Tibial nerve (tissue), 4 donors: Measurements from ENCODE around the gene USP46. TPM values are rescaled to one million over a fixed set of nuclear protein-coding genes. Genes with fewer than 3 reads are reported as not detected.

Experiments
- DNase-seq, 2 donors: peaks; one replicate each; pipeline ENCODE4 v3.0.0-alpha.2; 2019; ENCODE audit warnings: low spot score in 2 of 2
- H3K27ac ChIP-seq, 4 donors: fragments of 200-600 bp; sonication (generic) in 3 of 4; one replicate each; pipeline ENCODE4 v1.5.1; 2017 to 2019; ENCODE audit warnings: mild to moderate bottlenecking in 1 of 4
- H3K27me3 ChIP-seq, 2 donors: fragments of 200-600 bp; sonication (generic) in 1 of 2; one replicate each; pipeline versions ENCODE4 v1.5.1 to v1.6.0; 2017 to 2019
- H3K36me3 ChIP-seq, 3 donors: fragments of 200-600 bp; sonication (generic); one replicate each; pipeline ENCODE4 v1.5.1; 2018 to 2019
- H3K4me1 ChIP-seq, 4 donors: fragments of 200-600 bp; sonication (generic) in 3 of 4; one replicate each; pipeline ENCODE4 v1.5.1; 2017 to 2019
- H3K4me3 ChIP-seq, 4 donors: fragments of 200-600 bp; sonication (generic) in 3 of 4; one replicate each; pipeline ENCODE4 v1.5.1; 2017 to 2019; ENCODE audit warnings: mild to moderate bottlenecking in 1 of 4, moderate library complexity in 1 of 4
- H3K9me3 ChIP-seq, 4 donors: fragments of 200-600 bp; sonication (generic) in 3 of 4; one replicate each; pipeline ENCODE4 v1.5.1; 2017 to 2019
- CTCF ChIP-seq, 5 experiments: fragments of 200-600 bp in 3 of 5; fragments of 450-650 bp in 2 of 5; sonication (generic) in 3 of 5; IDR thresholded peaks; one replicate each; pipeline ENCODE4 v1.5.1; 2016 to 2019; ENCODE audit warnings: antibody characterized with exemption in 5 of 5, mild to moderate bottlenecking in 3 of 5, moderate library complexity in 2 of 5
- EP300 ChIP-seq, 2 donors: sonication (generic); formaldehyde crosslinking; IDR thresholded peaks; one replicate each; pipeline ENCODE4 v1.6.1; 2017; ENCODE audit warnings: antibody characterized with exemption in 2 of 2, mild to moderate bottlenecking in 1 of 2
- POLR2A ChIP-seq, 2 donors: fragments of 450-650 bp; IDR thresholded peaks; one replicate each; pipeline ENCODE4 v1.6.1; 2017; ENCODE audit warnings: antibody characterized with exemption in 2 of 2, mild to moderate bottlenecking in 2 of 2, moderate library complexity in 2 of 2
- WGBS, 2 donors: methylation state at CpG; one replicate each; pipeline ENCODE4 v1.1.5; 2018; 5-methylcytosine and 5-hydroxymethylcytosine counted together
- total RNA-seq, 4 donors: library from RNA; depleted of rRNA; stranded (reverse); fragments of >200 nt; gene quantifications; one replicate each; pipeline ENCODE4 v1.1.0, GENCODE V29; 2016

USP46 gene
- total RNA-seq, 4 donors from 2014 or later: 28.2 to 55.5 (median 37.9) TPM

- Histone ChIP-seq H3K4me3 (no peak overlapping the region), H3K36me3 (no peaks in the 10 kb centered on the region), H3K9me3 (no peaks in the 10 kb centered on the region), H3K27ac (peak overlapping the region in 1 of 4 donors; percentile 22), H3K27me3 (no peaks in the 10 kb centered on the region), H3K4me1 (peaks cover 0 to 38% (median 11%) of the 10 kb centered on the region in 4 donors)
- WGBS, 2 donors: 72 to 73% methylated on average over 3 of the region's 3 CpGs
- TF ChIP-seq POLR2A (IDR thresholded peaks at IDR 0.05) (no peak), CTCF (IDR thresholded peaks at IDR 0.05) (no peak), EP300 (IDR thresholded peaks at IDR 0.05) (no peak)
- DNase-seq: no peak
Measured at GRCh38 chr4:52641854-52642563, 17.1 kb downstream of the USP46 start.

DNA sequence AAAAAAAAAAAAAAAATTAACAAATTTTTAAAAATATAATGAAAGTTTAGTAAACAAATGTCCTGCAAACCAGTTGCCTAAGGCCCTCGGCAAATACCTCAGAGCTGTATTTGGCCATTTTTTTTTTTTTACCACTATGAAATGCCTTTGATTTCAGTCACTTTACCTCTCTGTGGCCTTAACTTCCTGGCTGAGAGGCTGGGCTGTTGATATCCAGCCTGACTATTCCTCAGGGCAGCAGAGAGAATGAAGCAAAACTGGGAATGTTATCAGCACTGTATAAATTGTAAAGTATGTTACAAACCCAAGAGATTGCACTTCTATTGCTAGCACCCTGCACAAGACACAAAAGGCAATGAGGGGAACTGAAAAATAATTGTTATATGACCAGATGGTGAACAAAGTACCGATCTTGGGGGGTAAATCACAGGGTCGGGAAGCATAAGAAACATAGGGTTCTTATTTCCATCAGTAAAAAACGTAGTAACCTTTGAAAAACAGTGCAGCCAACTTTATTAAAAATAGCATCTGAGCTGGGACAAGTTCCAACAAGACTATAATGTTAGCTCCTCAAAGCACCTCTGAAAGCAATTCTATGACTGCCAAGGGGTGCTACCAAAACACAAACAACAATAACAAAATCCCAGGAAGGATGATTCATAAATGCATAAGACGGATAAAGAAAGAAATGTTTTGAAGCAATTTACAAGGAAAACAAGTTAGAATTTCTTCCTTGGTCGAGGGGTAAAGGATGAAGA lies 18.1 kb downstream of the USP46 start:
- DNase-seq: no peak
- H3K36me3 ChIP-seq: no peaks in the 10 kb centered on the region
- no peaks in the 10 kb centered on the region for H3K27me3 ChIP-seq
- WGBS, 2 donors: 23 to 25% methylated on average over 6 of the region's 6 CpGs
- H3K27ac ChIP-seq: peak overlapping the region in 1 of 4 donors; percentile 26
- TF ChIP-seq POLR2A (IDR thresholded peaks at IDR 0.05) (no peak), CTCF (IDR thresholded peaks at IDR 0.05) (no peak), EP300 (IDR thresholded peaks at IDR 0.05) (no peak)
- no peak overlapping the region for H3K4me3 ChIP-seq
- H3K9me3 ChIP-seq: no peaks in the 10 kb centered on the region
- peaks cover 0 to 36% (median 11%) of the 10 kb centered on the region in 4 donors for H3K4me1 ChIP-seq

- Histone ChIP-seq H3K9me3 (no peaks in the 10 kb centered on the region), H3K27me3 (no peaks in the 10 kb centered on the region), H3K36me3 (no peaks in the 10 kb centered on the region), H3K27ac (no peak overlapping the region), H3K4me1 (peaks cover 0 to 44% (median 11%) of the 10 kb centered on the region in 4 donors), H3K4me3 (no peak overlapping the region)
- WGBS, 2 donors: 87% methylated on average over 4 of the region's 4 CpGs
- DNase-seq: no peak
- TF ChIP-seq CTCF (IDR thresholded peaks at IDR 0.05): no peak
- TF ChIP-seq EP300 (IDR thresholded peaks at IDR 0.05): no peak
- TF ChIP-seq POLR2A (IDR thresholded peaks at IDR 0.05): no peak
Measured at GRCh38 chr4:52638717-52639116, 20.4 kb downstream of the USP46 start.

DNA sequence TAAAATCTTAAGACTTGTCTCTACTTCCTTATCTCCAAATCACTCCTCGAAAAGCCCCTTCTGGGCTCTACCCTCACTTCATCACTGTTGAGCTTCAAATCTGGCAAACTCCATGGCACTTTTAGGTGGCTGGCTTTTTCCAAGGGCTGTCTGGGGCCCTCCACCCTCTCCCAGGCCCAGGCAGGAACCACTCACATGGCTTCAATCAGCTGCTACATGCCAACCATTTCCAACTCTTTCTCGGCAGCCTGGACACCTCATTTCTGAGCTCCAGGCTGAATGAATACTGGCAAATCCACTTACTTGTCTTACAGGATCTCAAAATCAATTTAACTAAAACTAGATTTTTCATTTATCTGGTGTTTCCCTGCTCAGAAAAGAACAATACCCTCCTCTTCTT lies 22.0 kb downstream of the USP46 start:
- Histone ChIP-seq H3K4me3 (no peak overlapping the region), H3K27me3 (no peaks in the 10 kb centered on the region), H3K4me1 (peaks cover 0 to 36% (median 10%) of the 10 kb centered on the region in 4 donors), H3K9me3 (no peaks in the 10 kb centered on the region), H3K36me3 (no peaks in the 10 kb centered on the region), H3K27ac (no peak overlapping the region)
- DNase-seq: no peak
- TF ChIP-seq EP300 (IDR thresholded peaks at IDR 0.05) (no peak), POLR2A (IDR thresholded peaks at IDR 0.05) (no peak), CTCF (IDR thresholded peaks at IDR 0.05) (no peak)
- WGBS, 2 donors: 86 to 87% methylated on average over 2 of the region's 2 CpGs

GRCh38 chr4:52635560-52635959 lies 23.5 kb downstream of the USP46 start:
- Histone ChIP-seq H3K4me3 (no peak overlapping the region), H3K27me3 (no peaks in the 10 kb centered on the region), H3K27ac (no peak overlapping the region), H3K4me1 (peaks cover 0 to 25% (median 1%) of the 10 kb centered on the region in 4 donors), H3K9me3 (no peaks in the 10 kb centered on the region), H3K36me3 (no peaks in the 10 kb centered on the region)
- DNase-seq: no peak
- TF ChIP-seq EP300 (IDR thresholded peaks at IDR 0.05) (no peak), CTCF (IDR thresholded peaks at IDR 0.05) (no peak), POLR2A (IDR thresholded peaks at IDR 0.05) (no peak)
- 67 to 74% methylated on average over 1 of the region's 1 CpG for WGBS, 2 donors
